ENCODE results near the gene ATAD3B. TPM values are rescaled to one million over a fixed set of nuclear protein-coding genes. Genes with fewer than 3 reads are reported as not detected.

The ATAD3B gene
- total RNA-seq, 1 donor from 2014 or later, result 47.4 TPM

GRCh38 chr1:1434131-1434823 lies 37.3 kb upstream of the ATAD3B start:
- ATAC-seq (ENCODE audit: low read depth) (no peak), DNase-seq (no peak)
- POLR2A ChIA-PET, result interaction anchor here (0.7 to 2.6 kb wide), 2 partner anchors 35 to 59 kb away, joined by 4 to 8 read pairs; partner anchors contain the start of genes AURKAIP1 and CCNL2
- H3K9me3 Mint-ChIP-seq, result no peaks in the 10 kb centered on the region
- H3K4me3 Mint-ChIP-seq, result no peak overlapping the region
- H3K4me1 Mint-ChIP-seq, result peaks cover 17% of the 10 kb centered on the region
- CTCF ChIA-PET, result no interaction called here
- intact Hi-C loops (cut with micrococcal nuclease), result loop anchor here (2.0 kb wide), 1 partner anchor 27 kb away; the partner anchor contains the start of gene MRPL20
- H3K27me3 Mint-ChIP-seq, result peaks cover 15% of the 10 kb centered on the region
- H3K36me3 Mint-ChIP-seq (ENCODE audit: low read depth), result no peaks in the 10 kb centered on the region
- no peak overlapping the region for H3K27ac Mint-ChIP-seq
- no peak for TF ChIP-seq CTCF (IDR thresholded peaks at IDR 0.05)

GRCh38 chr1:1434824-1435105 lies 36.8 kb upstream of the ATAD3B start:
- ChIA-PET POLR2A (interaction anchor here (2.6 kb wide), 1 partner anchor 35 kb away, joined by 8 read pairs; the partner anchor contains the start of gene CCNL2), CTCF (no interaction called here)
- H3K4me3 Mint-ChIP-seq, result peak overlapping the region; percentile 41
- peaks cover 12% of the 10 kb centered on the region for H3K27me3 Mint-ChIP-seq
- no peak overlapping the region for H3K27ac Mint-ChIP-seq
- ATAC-seq (ENCODE audit: low read depth) (no peak), DNase-seq (no peak)
- no peaks in the 10 kb centered on the region for H3K36me3 Mint-ChIP-seq (ENCODE audit: low read depth)
- peaks cover 17% of the 10 kb centered on the region for H3K4me1 Mint-ChIP-seq
- H3K9me3 Mint-ChIP-seq, result no peaks in the 10 kb centered on the region
- intact Hi-C loops (cut with micrococcal nuclease), result loop anchor here (2.0 kb wide), 1 partner anchor 28 kb away; the partner anchor contains the start of gene MRPL20
- TF ChIP-seq CTCF (IDR thresholded peaks at IDR 0.05), result no peak

GRCh38 chr1:1435106-1435903 lies 36.3 kb upstream of the ATAD3B start, which contains the start of gene VWA1:
TSS of gene VWA1 (plus strand) at chr1:1435690. CDS start at chr1:1435749, 59 bp downstream.
- peak within 1 kb of the TSS; percentile 41 for H3K4me3 Mint-ChIP-seq
- H3K27me3 Mint-ChIP-seq, result peaks cover 12% of the 10 kb centered on the region
- no peaks in the 10 kb centered on the region for H3K36me3 Mint-ChIP-seq (ENCODE audit: low read depth)
- H3K27ac Mint-ChIP-seq, result no peak within 1 kb of the TSS
- intact Hi-C loops (cut with micrococcal nuclease), result loop anchor here (2.0 kb wide), 1 partner anchor 29 kb away; the partner anchor contains the start of gene MRPL20
- peaks cover 17% of the 10 kb centered on the region for H3K4me1 Mint-ChIP-seq
- POLR2A ChIA-PET, result interaction anchor here (2.6 kb wide), 1 partner anchor 36 kb away, joined by 8 read pairs; the partner anchor contains the start of gene CCNL2
- H3K9me3 Mint-ChIP-seq, result no peaks in the 10 kb centered on the region
- no peak for TF ChIP-seq CTCF (IDR thresholded peaks at IDR 0.05)
- CTCF ChIA-PET, result no interaction called here
- ATAC-seq (ENCODE audit: low read depth) (peak; percentile 88), DNase-seq (peak; percentile 79)

GRCh38 chr1:1435911-1436629 lies 35.5 kb upstream of the ATAD3B start:
- TF ChIP-seq CTCF (IDR thresholded peaks at IDR 0.05), result no peak
- peaks cover 17% of the 10 kb centered on the region for H3K27me3 Mint-ChIP-seq
- peaks cover 21% of the 10 kb centered on the region for H3K4me1 Mint-ChIP-seq
- intact Hi-C loops (cut with micrococcal nuclease), result loop anchor here (2.0 kb wide), 1 partner anchor 29 kb away; the partner anchor contains the start of gene MRPL20
- no peaks in the 10 kb centered on the region for H3K36me3 Mint-ChIP-seq (ENCODE audit: low read depth)
- ATAC-seq (ENCODE audit: low read depth), result no peak
- H3K4me3 Mint-ChIP-seq, result peak overlapping the region; percentile 24
- H3K9me3 Mint-ChIP-seq, result no peaks in the 10 kb centered on the region
- no peak overlapping the region for H3K27ac Mint-ChIP-seq
- POLR2A ChIA-PET, result no interaction called here
- no peak for DNase-seq
- CTCF ChIA-PET, result no interaction called here
